ENCODE results near the gene RASGEF1B.

GRCh38 chr4:81506731-81507130 lies 35.0 kb upstream of the RASGEF1B start:
- TF ChIP-seq POLR2A (IDR thresholded peaks at IDR 0.05; ENCODE audit: low read depth, low read length) (no peak), POLR2AphosphoS5 (IDR thresholded peaks at IDR 0.05; ENCODE audit: low read depth, low read length) (no peak)
